Measurements from ENCODE around the gene RARS1. TPM values are rescaled to one million over a fixed set of nuclear protein-coding genes. Genes with fewer than 3 reads are reported as not detected.

Gene RARS1
- 92.0 TPM for polyA plus RNA-seq (2013, experiment 1 of 2; ENCODE audit: insufficient read length)
- polyA plus RNA-seq (2013, experiment 2 of 2; ENCODE audit: insufficient read length): 95.8 TPM

- peak; percentile 93 for DNase-seq
These were observed at the start of gene RARS1 for GRCh38 chr5:168486136-168486879. Gene RARS1, plus strand, starts transcription at chr5:168486471. Its CDS starts 28 bp downstream, at chr5:168486499.

GRCh38 chr5:168438349-168438748, 47.9 kb upstream of the RARS1 start:
- no peak for DNase-seq

GRCh38 chr5:168443533-168443932, 42.7 kb upstream of the RARS1 start:
- DNase-seq: peak; percentile 22

- DNase-seq: peak; percentile 32
These were observed 42.1 kb upstream of the RARS1 start for GRCh38 chr5:168443950-168444700.

GRCh38 chr5:168446983-168447619, 39.2 kb upstream of the RARS1 start:
- no peak for DNase-seq

GRCh38 chr5:168447808-168448207, 38.5 kb upstream of the RARS1 start:
- DNase-seq: no peak

GRCh38 chr5:168449166-168449565, 37.1 kb upstream of the RARS1 start:
- DNase-seq: no peak

GRCh38 chr5:168451565-168451964, 34.7 kb upstream of the RARS1 start:
- DNase-seq: no peak

- no peak for DNase-seq
These were observed 31.1 kb upstream of the RARS1 start for GRCh38 chr5:168455201-168455600.

GRCh38 chr5:168457542-168457941, 28.7 kb upstream of the RARS1 start:
- DNase-seq: no peak

GRCh38 chr5:168460606-168461005, 25.7 kb upstream of the RARS1 start:
- DNase-seq: no peak

- no peak for DNase-seq
These were observed 23.2 kb upstream of the RARS1 start for GRCh38 chr5:168463081-168463480.

GRCh38 chr5:168464214-168464613, 22.1 kb upstream of the RARS1 start:
- DNase-seq: no peak

- no peak for DNase-seq
These were observed 21.6 kb upstream of the RARS1 start for GRCh38 chr5:168464641-168465040.

- no peak for DNase-seq
These were observed 18.4 kb upstream of the RARS1 start for GRCh38 chr5:168467755-168468330.

- DNase-seq: peak; percentile 71
These were observed 17.4 kb upstream of the RARS1 start for GRCh38 chr5:168468836-168469235.

- DNase-seq: peak; percentile 56
These were observed 16.5 kb upstream of the RARS1 start for GRCh38 chr5:168469816-168470215.

- DNase-seq: peak; percentile 79
These were observed 14.5 kb upstream of the RARS1 start for GRCh38 chr5:168471785-168472184.

- DNase-seq: peak; percentile 95
These were observed 13.9 kb upstream of the RARS1 start for GRCh38 chr5:168472329-168472728.

- DNase-seq: no peak
These were observed 12.0 kb upstream of the RARS1 start for GRCh38 chr5:168474319-168474718.

GRCh38 chr5:168477060-168477459, 9.2 kb upstream of the RARS1 start:
- DNase-seq: peak; percentile 71

GRCh38 chr5:168479166-168479565, 7.1 kb upstream of the RARS1 start:
- DNase-seq: no peak

GRCh38 chr5:168480601-168481000, 5.7 kb upstream of the RARS1 start:
- no peak for DNase-seq
